ENCODE results near the gene BCKDHB. TPM values are rescaled to one million over a fixed set of nuclear protein-coding genes. Genes with fewer than 3 reads are reported as not detected.

BCKDHB gene
- total RNA-seq, 1 donor from 2014 or later: 16.6 TPM

GRCh38 chr6:80254716-80255115 is 148.2 kb downstream of the BCKDHB start:
- DNase-seq: no peak
- Mint-ChIP-seq H3K27ac (no peak overlapping the region), H3K4me3 (no peak overlapping the region), H3K36me3 (ENCODE audit: low read depth) (peaks cover 2% of the 10 kb centered on the region), H3K27me3 (no peaks in the 10 kb centered on the region), H3K9me3 (no peaks in the 10 kb centered on the region), H3K4me1 (no peaks in the 10 kb centered on the region)
- TF ChIP-seq, protein P1, sequence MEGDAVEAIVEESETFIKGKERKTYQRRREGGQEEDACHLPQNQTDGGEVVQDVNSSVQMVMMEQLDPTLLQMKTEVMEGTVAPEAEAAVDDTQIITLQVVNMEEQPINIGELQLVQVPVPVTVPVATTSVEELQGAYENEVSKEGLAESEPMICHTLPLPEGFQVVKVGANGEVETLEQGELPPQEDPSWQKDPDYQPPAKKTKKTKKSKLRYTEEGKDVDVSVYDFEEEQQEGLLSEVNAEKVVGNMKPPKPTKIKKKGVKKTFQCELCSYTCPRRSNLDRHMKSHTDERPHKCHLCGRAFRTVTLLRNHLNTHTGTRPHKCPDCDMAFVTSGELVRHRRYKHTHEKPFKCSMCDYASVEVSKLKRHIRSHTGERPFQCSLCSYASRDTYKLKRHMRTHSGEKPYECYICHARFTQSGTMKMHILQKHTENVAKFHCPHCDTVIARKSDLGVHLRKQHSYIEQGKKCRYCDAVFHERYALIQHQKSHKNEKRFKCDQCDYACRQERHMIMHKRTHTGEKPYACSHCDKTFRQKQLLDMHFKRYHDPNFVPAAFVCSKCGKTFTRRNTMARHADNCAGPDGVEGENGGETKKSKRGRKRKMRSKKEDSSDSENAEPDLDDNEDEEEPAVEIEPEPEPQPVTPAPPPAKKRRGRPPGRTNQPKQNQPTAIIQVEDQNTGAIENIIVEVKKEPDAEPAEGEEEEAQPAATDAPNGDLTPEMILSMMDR (IDR thresholded peaks at IDR 0.05): no peak
- CTCF ChIA-PET: no interaction called here
- intact Hi-C loops (cut with micrococcal nuclease): no loop called here
- no peak for ATAC-seq (ENCODE audit: low read depth)
- POLR2A ChIA-PET: no interaction called here

DNA sequence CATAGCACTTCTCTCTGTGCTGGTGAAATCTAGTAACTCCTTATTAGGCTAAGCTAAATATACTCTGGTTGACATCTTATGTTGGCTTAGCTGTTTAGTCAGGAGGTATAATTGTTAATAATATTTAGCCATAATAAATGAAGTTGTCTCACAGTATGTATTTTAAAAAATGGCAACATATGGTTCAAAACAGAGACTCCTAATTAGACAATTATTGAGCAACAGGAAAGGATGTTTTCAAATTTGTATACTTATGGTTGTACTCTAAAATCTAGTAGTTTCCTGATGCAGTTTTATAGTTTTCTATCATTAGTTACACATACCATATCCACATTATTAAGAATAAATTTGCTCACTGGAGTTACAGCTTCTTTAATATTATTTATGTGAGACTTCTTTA is 150.2 kb downstream of the BCKDHB start:
- intact Hi-C loops (cut with micrococcal nuclease): no loop called here
- no peak for DNase-seq
- CTCF ChIA-PET: no interaction called here
- H3K36me3 Mint-ChIP-seq (ENCODE audit: low read depth): peaks cover 2% of the 10 kb centered on the region
- no peak overlapping the region for H3K27ac Mint-ChIP-seq
- no peak for ATAC-seq (ENCODE audit: low read depth)
- TF ChIP-seq, protein P1 (IDR thresholded peaks at IDR 0.05): no peak
- POLR2A ChIA-PET: no interaction called here
- H3K9me3 Mint-ChIP-seq: no peaks in the 10 kb centered on the region
- no peaks in the 10 kb centered on the region for H3K27me3 Mint-ChIP-seq
- no peaks in the 10 kb centered on the region for H3K4me1 Mint-ChIP-seq
- no peak overlapping the region for H3K4me3 Mint-ChIP-seq

DNA sequence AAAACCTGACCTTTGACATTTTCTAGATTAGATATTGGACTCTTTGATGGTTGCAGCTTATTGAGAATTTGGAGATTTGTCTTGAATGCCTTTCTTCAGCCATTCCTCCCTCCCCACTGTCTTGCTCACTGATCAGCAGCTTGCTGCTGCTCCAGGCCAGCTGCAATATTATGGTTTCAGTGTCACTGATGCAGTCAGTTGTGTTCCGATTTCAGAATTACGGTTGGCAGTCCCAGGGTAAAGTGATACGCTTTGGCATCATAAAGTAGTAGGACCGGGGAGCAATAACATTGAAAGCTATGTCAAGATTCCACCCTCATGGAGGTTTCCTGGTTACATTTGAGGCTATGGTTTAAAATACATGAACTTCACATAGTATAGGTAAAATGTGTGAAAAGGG is 152.6 kb downstream of the BCKDHB start:
- ATAC-seq (ENCODE audit: low read depth) (no peak), DNase-seq (no peak)
- Mint-ChIP-seq H3K27me3 (no peaks in the 10 kb centered on the region), H3K4me1 (no peaks in the 10 kb centered on the region), H3K36me3 (ENCODE audit: low read depth) (peaks cover 2% of the 10 kb centered on the region), H3K9me3 (no peaks in the 10 kb centered on the region), H3K27ac (no peak overlapping the region), H3K4me3 (no peak overlapping the region)
- POLR2A ChIA-PET: no interaction called here
- intact Hi-C loops (cut with micrococcal nuclease): no loop called here
- TF ChIP-seq, protein P1 (IDR thresholded peaks at IDR 0.05): no peak
- CTCF ChIA-PET: no interaction called here

- ATAC-seq (ENCODE audit: low read depth) (no peak), DNase-seq (no peak)
- H3K27ac Mint-ChIP-seq: no peak overlapping the region
- ChIA-PET CTCF (no interaction called here), POLR2A (no interaction called here)
- no peaks in the 10 kb centered on the region for H3K27me3 Mint-ChIP-seq
- no peaks in the 10 kb centered on the region for H3K9me3 Mint-ChIP-seq
- H3K4me1 Mint-ChIP-seq: no peaks in the 10 kb centered on the region
- intact Hi-C loops (cut with micrococcal nuclease): no loop called here
- peaks cover 5% of the 10 kb centered on the region for H3K36me3 Mint-ChIP-seq (ENCODE audit: low read depth)
- H3K4me3 Mint-ChIP-seq: no peak overlapping the region
- TF ChIP-seq, protein P1 (IDR thresholded peaks at IDR 0.05): no peak
These were observed 157.1 kb downstream of the BCKDHB start for GRCh38 chr6:80263585-80263984.

- no peak overlapping the region for H3K27ac Mint-ChIP-seq
- H3K4me3 Mint-ChIP-seq: no peak overlapping the region
- DNase-seq: no peak
- ATAC-seq (ENCODE audit: low read depth): no peak
- H3K27me3 Mint-ChIP-seq: no peaks in the 10 kb centered on the region
- H3K9me3 Mint-ChIP-seq: no peaks in the 10 kb centered on the region
- CTCF ChIA-PET: no interaction called here
- intact Hi-C loops (cut with micrococcal nuclease): no loop called here
- H3K4me1 Mint-ChIP-seq: no peaks in the 10 kb centered on the region
- peaks cover 5% of the 10 kb centered on the region for H3K36me3 Mint-ChIP-seq (ENCODE audit: low read depth)
- TF ChIP-seq, protein P1 (IDR thresholded peaks at IDR 0.05): no peak
- POLR2A ChIA-PET: no interaction called here
These were observed 162.6 kb downstream of the BCKDHB start for GRCh38 chr6:80268865-80269730.
